Mesenteric fat pad (tissue), 1 donor: ENCODE data around the gene CERS5. TPM values are rescaled to one million over a fixed set of nuclear protein-coding genes. Genes with fewer than 3 reads are reported as not detected.

Source experiments
- DNase-seq: peaks from one replicate; pipeline ENCODE4 v3.0.0-alpha.2; 2020; ENCODE audit warnings: low spot score
- total RNA-seq: library from RNA; stranded (reverse); fragmentation: NEBNext Ultra II Directional; extraction: Animal tissue kit (Norgen Biotek cat#: 25700); gene quantifications from one replicate; pipeline ENCODE4 v1.2.1, GENCODE V29; 2021
- donor health status: DM: yes; HTN: yes; CAD: no.

CERS5 gene
- total RNA-seq, 1 donor from 2014 or later: 46.5 TPM

DNA sequence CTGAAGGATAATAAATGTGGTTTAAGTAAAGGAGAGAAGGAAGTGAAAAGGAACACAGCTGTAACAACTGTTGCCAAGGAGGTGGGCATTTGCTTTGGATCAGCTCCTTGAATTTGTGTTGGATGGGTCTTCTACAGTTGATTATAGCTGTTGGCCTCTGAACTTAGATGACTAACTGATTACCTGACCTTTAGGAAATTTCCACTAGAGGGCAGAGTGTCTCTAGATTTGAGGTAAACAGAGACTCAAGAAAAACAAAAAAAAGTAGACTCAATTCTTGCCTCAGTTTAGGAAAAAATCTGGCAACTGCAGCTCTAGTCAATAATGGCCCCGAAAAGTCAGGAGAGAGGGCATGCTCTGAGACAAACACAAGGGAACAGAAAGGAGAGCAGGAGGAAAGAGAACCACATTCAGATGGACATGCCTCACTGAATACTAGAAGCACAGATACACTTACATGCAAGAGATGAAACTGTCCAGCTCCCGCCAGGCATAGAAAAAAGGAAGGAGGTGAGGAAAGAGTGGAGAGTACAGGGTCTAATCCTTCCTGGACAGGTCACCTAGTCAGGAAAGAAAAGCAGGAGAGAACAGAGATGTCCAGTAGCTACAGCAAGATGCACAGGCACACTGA lies 34.5 kb downstream of the CERS5 start:
- DNase-seq: no peak

DNA sequence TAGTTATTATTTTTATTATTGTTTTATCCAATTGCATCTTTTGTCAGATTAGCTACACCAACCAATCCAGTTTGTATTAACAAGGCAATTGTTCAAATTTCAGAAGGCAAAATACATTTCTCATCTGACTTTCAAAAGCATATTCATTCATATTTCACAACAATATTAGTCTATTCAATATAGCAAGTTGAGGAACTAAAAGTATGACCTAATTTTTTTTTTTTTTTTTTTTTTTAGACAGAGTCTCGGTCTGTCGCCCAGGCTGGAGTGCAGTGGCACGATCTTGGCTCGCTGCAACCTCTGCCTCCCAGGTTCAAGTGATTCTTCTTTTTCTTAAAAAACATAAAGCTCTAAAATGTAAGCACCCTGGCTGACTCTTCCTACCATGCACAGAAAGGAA lies 37.9 kb downstream of the CERS5 start:
- no peak for DNase-seq

- no peak for DNase-seq
Measured at GRCh38 chr12:50127546-50127945, 39.6 kb downstream of the CERS5 start.

DNA sequence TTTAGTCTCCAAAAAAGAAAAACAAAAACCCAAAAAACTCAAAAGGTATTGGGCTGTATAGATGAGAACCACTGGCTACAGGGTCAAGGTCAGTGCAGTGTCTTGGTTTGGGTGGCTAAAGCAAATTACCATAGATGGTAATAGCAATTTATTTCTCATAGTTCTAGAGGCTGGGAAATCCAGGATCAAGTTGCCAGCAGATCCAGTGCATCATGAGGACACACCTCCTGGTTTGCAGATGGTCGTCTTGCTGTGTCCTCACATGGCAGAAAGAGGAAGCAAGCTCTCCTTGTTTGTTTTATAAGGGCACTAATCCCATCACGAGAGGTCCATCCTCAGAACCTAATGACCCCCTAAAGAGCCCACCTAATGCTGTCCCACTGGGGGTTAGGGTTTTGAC lies 44.0 kb downstream of the CERS5 start:
- DNase-seq: no peak

DNA sequence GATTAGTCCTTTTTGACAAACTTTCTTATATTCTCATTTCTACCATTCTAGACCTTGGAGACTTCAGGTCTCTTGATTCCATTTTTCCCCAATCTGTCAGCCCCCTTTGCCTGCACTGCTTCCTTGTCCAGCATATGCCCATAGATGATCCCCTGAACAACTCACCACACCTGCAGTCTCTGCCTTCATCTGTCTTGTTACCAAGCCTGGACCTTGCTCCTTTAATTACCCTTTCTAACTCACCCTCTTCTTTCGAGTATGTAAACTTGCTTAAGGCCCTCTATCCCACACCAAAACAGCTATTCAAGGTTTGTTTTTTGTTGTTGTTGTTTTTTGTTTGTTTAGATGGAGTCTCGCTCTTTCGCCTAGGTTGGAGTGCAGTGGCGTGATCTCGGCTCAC lies 45.5 kb downstream of the CERS5 start:
- no peak for DNase-seq

GRCh38 chr12:50120953-50121352 lies 46.2 kb downstream of the CERS5 start:
- DNase-seq: no peak

DNA sequence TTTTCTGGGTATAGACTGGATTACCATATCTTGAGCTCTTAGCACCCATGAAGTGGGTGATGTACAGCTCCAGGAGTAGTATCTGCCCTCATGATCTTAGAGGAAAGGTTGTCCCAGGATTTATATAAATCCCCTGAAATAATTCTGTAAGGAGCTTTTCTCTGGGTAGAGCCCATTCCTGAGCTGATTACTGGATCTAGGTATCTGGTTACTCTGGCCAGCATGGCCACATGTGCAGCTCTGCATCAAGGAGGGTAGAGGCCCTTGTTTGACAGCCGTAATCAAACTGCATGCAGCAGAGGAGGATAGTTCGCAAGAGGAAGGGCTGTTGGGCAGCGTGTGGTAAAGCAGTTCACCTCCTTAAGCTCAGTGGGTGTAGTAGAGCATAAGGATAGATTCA lies 46.6 kb downstream of the CERS5 start:
- DNase-seq: no peak

DNA sequence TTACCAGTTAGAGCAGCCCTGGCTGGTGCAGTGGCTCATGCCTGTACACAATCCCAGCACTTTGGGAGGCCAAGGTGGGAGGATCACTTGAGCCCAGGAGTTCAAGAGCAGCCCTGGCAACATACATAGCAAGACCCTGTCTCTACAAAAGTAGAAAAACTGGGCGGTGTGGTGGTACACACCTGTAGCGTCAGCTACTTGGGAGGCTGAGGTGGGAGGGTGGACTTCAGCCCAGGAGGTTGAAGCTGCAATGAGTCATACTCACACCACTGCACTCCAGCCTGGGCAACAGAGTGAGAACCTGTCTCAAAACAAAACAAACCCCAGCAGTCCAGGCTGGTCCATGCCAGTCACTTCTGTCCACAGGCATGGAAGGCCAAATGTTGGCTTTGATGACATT lies 47.8 kb downstream of the CERS5 start:
- peak; percentile 76 for DNase-seq

DNA sequence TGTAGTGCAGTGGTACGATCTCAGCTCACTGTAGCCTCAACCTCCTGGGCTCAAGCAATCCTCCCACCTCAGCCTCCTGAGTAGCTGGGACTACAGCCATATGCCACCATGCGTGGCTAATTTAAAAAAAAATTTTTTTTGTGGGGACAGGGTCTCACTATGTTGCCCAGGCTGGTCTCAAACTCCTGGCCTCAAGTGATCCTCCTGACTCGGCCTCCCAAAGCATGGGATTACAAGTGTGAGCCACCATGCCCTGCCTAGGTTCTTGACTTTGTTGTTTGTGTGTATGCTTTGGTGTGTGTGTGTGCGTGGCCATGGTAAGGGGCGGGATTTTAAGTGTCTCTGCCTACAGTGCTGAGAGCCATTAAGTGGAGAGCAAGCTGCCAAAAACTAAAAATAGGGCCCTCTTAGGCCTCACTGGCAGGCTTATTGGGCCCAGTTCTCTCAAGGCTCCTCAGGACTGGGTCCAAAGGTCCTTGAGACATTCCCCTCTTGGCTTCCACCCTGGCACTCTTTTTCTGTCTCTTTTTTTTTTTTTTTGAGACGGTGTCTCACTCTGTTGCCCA lies 50.0 kb downstream of the CERS5 start:
- peak; percentile 11 for DNase-seq

DNA sequence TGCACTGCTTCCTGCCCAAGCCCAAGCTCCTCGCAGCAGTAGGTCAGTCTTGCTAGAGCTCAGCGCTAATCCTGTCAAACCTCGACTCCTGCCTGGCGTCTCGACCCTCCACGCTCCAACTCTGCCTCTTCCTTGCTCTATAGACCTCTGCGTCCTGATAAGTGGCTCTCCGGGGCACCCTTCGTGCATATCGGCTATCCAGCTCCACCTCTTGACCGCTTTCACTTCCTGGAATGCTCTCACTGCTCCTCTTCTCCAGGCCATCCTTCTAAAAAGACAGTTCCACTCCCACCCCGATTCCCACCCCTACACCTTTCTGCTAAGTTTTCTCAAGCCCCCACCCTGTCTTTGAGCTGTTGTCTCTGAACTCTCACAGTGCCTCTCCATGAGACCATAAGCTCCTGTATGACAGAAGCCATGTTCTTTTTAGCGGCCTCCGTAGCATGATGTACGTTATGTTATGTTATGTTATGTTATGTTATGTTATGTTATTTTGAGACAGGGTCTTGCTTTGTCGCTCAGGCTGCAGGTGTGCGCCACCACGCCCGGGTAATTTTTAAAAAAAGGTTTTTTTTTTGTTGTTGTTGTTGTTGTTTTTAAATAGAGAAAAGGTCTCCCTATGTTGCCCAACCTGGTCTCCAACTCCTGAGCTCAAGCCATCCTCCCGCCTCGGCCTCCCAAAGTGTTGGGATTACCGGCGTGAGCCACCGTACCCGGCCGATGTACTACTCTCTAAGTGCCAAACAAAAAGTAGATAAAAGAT lies 54.5 kb downstream of the CERS5 start:
- peak; percentile 53 for DNase-seq

DNA sequence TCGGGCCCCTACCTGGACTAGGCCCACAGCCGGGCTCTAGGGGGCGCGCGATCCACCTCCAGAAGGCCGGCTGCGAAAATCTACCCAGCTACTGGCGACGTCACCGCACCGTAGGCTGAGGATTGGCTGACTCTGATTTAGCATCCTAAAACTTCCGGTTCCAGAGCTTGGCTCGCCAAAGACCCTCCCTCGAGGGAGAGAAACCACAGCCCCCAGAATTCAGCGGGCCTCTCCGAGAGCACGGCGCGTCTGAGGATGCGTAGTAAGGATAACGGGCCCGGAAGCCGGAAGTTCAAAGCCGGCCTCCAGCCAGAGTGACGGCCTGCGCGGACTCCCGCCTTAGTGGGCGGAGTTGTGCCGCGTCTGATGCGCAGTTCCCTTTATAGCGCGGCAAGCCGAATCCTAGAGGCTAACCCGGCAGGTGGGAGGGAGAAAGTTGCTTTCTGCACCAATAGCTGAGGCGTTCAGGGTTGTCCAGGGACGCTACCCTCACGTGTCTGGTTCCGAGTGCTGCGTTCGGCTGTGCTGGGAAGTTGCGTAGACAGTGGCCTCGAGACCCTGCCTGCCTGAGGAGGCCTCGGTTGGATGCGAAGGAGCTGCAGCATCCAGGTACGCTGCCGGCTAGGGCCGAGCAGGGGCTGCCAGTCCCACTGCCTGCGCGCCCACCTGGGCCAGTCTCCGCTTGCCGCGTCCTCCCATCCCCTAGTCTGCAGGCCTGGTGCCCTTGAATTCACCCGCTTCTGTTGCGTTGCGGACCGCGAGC lies 55.3 kb downstream of the CERS5 start, which contains the start of gene COX14:
TSS of gene COX14 (plus strand) at position 544 of the 763 bp plus-strand sequence. CDS start 7,808 bp downstream, outside the sequence.
- peak; percentile 99 for DNase-seq

GRCh38 chr12:50111395-50111692 lies 55.8 kb downstream of the CERS5 start:
- no peak for DNase-seq

DNA sequence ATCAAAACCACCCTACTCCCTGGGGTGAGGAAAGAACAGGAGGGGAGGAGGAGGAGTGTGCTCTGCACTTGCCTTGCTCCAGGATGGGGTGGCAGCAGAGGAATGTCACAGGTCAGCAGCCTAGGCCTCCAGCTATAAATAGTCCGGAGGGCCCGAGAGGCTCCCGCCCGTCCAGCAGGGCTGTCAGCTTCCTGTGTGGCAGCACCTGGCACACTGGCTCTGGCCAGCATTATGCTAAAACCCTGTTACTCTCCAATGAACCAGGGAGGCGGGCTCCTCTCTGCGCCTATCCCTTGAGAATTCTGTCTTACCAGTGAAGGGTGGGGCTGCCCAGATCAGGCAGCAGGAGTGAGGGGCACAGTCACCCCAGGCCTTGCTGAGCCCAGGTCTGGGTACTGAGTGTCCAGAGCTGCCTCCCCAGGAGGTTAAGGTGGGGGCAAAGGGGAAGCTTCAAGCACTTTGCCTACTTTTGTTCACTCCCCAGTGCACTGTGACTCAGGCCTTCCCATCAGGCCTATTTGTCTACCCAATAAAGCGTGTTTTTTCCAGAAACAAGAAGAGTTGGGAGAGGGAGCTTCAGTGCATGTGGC lies 56.3 kb downstream of the CERS5 start:
- DNase-seq: no peak

- DNase-seq: no peak
Measured at GRCh38 chr12:50110127-50110761, 56.9 kb downstream of the CERS5 start.

DNA sequence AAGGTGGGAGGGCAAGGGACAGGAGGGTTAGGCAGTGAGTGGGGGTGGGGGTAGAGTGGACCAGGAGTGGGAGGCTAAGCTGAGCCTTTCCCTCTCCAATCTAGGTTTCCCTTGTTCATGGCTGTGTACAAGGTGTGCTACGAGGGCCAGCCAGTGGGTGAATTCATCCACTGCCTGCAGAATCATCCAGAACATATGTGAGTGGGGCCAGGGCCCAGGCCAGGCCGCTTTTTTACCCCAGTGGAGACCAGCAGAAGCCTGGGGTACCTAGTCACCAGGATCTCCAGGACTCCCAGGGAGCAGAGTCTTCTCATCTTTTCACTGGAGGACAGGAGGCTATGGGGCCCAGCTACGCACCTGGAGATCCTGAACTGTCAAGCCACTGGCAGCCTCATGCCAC lies 57.9 kb downstream of the CERS5 start:
- DNase-seq: no peak

- no peak for DNase-seq
Measured at GRCh38 chr12:50107416-50108268, 59.5 kb downstream of the CERS5 start.

DNA sequence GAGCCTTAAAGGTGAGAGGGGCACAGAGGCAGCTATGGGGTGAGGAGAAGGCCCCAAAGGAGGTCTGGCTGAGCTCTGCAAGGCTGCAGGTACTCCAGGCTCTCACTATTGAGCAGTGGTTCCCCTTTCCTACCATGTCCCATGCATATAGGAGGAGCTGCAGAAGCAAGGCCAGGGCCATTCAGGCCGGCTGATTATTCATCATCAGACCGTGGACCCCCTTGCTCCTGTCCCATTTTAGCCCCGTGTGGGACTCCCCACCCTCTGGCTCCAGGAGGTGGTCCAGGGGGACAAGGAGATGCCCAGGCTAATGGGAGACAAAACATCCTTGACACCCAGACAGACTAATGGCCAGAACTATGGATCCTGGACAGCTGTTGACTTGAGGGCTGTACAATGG lies 60.3 kb downstream of the CERS5 start:
- no peak for DNase-seq

DNA sequence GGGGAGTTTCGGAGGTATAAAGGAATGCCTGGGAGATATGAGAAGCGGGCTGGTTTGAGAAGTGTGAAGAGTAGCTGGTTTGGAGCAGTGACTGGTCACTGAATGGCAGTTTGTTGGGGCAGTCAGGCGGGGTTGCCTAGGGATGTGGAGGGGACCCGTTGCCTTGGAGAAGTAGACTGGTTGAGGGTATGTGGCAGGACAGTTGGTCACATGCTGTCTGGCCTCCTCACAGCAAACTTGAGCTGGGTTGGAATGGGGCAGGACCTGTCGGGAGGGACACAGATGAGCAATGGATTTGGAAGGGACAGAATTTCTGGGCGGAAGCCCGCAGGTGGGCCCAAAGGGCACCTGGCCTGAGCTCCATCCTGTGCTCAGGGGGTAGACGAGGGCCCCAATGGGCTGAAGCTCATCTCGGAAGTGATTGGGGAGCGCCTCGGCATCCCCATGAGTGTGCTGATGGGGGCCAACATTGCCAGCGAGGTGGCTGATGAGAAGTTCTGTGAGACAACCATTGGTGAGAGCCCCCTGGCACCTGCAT lies 61.2 kb downstream of the CERS5 start:
- DNase-seq: no peak

DNA sequence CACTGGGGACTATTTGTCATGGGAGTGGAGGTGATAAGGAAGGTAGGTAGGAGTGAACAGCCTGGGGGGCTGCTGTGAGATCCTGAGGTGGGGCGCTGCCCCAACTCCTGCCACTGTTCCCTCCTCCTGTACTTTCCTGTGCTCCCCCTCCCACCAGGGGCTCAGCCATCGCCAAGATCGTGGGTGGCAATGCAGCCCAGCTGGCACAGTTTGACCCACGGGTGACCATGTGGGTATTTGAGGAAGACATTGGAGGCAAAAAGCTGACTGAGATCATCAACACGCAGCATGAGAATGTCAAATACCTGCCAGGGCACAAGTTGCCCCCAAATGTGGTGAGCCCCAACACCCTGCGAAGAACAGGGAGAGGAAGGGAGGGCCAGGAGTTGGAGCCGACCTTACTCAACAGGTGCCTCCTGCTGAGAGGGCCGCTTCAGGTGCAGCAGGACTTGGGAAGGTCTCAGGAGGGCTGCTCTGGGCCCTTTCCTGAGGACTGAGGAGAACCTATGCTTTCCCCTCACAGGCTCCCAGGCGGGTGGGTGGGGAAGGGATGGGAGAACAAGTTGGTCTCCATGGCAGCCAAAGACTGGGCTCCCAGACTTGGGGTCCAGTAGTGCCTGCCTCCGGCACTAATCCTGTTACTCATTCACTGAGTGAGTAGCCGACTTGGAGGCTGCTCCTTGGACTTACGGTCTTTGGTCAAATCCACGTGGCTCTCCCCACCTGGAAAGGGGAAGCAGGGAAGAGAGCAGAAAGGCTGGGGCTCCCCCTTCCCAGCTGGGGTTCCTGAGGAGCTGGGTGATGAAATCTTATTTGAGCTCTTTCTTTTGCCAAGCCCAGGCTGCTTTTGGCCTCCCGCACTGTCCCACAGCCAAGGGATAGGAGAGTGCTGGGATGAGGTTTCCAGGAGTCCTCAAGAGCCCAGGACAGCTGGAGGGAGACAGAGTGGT lies 62.5 kb downstream of the CERS5 start:
- no peak for DNase-seq
